ENCODE measurements around the gene GNPTG. TPM values are rescaled to one million over a fixed set of nuclear protein-coding genes. Genes with fewer than 3 reads are reported as not detected.

The GNPTG gene
- total and polyA plus RNA-seq, 5 donors from 2014 or later: 43.2 to 51.3 (median 44.5) TPM

DNA sequence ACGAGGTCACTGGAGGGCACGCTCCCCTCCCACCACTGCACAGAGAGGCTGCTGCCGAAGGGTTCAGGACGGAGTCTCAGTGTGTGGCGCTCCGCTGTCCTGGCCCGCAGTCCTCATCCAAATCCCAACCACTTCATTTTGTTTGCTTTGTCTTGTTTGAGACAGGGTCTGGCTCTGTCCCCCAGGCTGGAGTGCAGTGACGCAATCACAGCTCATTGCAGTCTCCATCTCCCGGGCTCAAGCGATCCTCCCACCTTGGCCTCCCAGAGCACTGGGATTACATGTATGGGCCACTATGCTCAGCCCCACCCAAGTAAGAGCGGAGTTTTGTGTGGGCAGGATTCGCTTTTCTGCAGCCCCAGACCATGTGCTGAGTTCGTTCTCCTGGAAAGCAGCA lies 50.0 kb downstream of the GNPTG start:
- Histone ChIP-seq H3K4me1 (ENCODE audit: control insufficient read depth, insufficient read depth, low read length, poor library complexity, severe bottlenecking) (no peaks in the 10 kb centered on the region), H3K36me3 (ENCODE audit: control insufficient read depth, insufficient read depth, low read length) (peaks cover 62% of the 10 kb centered on the region), H3K4me3 (ENCODE audit: low read depth, low read length) (no peak overlapping the region), H3K27ac (ENCODE audit: insufficient read depth, low read length, poor library complexity, severe bottlenecking) (no peak overlapping the region), H3K9me3 (ENCODE audit: control insufficient read depth in 2 of 2, low read length in 2 of 2) (no peaks in the 10 kb centered on the region), H3K27me3 (ENCODE audit: control insufficient read depth, insufficient read depth, low read length) (no peaks in the 10 kb centered on the region)
- Mint-ChIP-seq H3K27ac (no peak overlapping the region), H3K27me3 (no peaks in the 10 kb centered on the region), H3K4me3 (peak overlapping the region in 1 of 4 donors; percentile 40), H3K9me3 (peaks cover 0 to 1% (median 0%) of the 10 kb centered on the region in 7 donors), H3K36me3 (peaks cover 16% of the 10 kb centered on the region), H3K4me1 (peaks cover 0 to 20% (median 4%) of the 10 kb centered on the region in 4 donors)
- no peak for ATAC-seq (ENCODE audit: low read depth in 2 of 2)
- DNase-seq: no peak

DNA sequence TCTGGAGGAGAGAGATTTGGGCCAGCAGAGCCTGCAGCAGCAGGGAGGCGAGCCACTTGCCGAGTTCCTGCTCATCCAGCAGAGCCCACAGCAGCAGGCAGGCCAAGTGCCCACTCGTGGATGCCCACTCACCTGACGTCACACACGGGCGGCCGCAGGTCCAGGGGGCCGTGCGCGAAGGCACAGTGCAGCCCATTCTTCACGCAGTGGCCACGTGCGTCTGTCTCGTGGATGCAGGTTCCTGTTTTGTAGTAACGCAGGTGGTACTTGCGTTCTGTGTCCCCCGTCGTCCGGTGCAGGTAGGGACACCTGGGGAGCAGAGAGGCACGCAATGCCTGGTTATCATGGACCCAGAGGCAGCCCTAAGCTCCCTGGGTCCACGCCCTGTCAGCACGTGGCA lies 51.3 kb downstream of the GNPTG start:
- Mint-ChIP-seq H3K4me1 (peaks cover 0 to 30% (median 6%) of the 10 kb centered on the region in 4 donors), H3K27me3 (no peaks in the 10 kb centered on the region), H3K36me3 (peaks cover 14% of the 10 kb centered on the region), H3K4me3 (no peak overlapping the region), H3K9me3 (peaks cover 0 to 1% (median 0%) of the 10 kb centered on the region in 7 donors), H3K27ac (no peak overlapping the region)
- no peak overlapping the region for H3K4me3 ChIP-seq (ENCODE audit: low read depth, low read length)
- H3K27ac ChIP-seq (ENCODE audit: insufficient read depth, low read length, poor library complexity, severe bottlenecking): no peak overlapping the region
- H3K4me1 ChIP-seq (ENCODE audit: control insufficient read depth, insufficient read depth, low read length, poor library complexity, severe bottlenecking): peaks cover 4% of the 10 kb centered on the region
- H3K9me3 ChIP-seq (ENCODE audit: control insufficient read depth in 2 of 2, low read length in 2 of 2): no peaks in the 10 kb centered on the region
- H3K36me3 ChIP-seq (ENCODE audit: control insufficient read depth, insufficient read depth, low read length): peaks cover 59% of the 10 kb centered on the region
- DNase-seq (no peak), ATAC-seq (ENCODE audit: low read depth in 2 of 2) (no peak)
- H3K27me3 ChIP-seq (ENCODE audit: control insufficient read depth, insufficient read depth, low read length): no peaks in the 10 kb centered on the region

DNA sequence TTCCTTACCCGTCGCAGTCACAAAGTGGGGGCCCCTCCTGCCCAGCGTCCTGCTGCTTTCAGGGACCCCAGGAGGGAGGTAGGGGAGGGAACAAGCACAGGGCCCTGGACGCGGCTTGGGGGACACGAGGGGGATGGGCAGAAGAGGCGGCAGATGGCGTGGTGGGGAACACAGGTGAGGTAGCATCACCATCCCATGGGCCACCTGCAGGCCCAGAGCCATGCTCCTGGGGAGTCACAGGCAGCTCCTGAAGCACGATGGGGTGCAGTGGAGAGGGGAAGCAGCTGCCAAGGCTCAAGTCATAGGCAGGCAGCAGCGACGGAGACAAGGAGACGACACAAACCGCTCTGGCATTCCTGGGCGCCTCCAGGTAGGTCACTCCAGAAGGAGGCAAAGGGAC lies 52.0 kb downstream of the GNPTG start:
- H3K4me1 Mint-ChIP-seq: peaks cover 0 to 34% (median 8%) of the 10 kb centered on the region in 4 donors
- no peak overlapping the region for H3K27ac Mint-ChIP-seq
- no peak for ATAC-seq (ENCODE audit: low read depth in 2 of 2)
- H3K36me3 Mint-ChIP-seq: peaks cover 10% of the 10 kb centered on the region
- H3K27me3 Mint-ChIP-seq: no peaks in the 10 kb centered on the region
- Histone ChIP-seq H3K4me3 (ENCODE audit: low read depth, low read length) (no peak overlapping the region), H3K27ac (ENCODE audit: insufficient read depth, low read length, poor library complexity, severe bottlenecking) (no peak overlapping the region), H3K27me3 (ENCODE audit: control insufficient read depth, insufficient read depth, low read length) (no peaks in the 10 kb centered on the region), H3K4me1 (ENCODE audit: control insufficient read depth, insufficient read depth, low read length, poor library complexity, severe bottlenecking) (peaks cover 10% of the 10 kb centered on the region), H3K9me3 (ENCODE audit: control insufficient read depth in 2 of 2, low read length in 2 of 2) (no peaks in the 10 kb centered on the region), H3K36me3 (ENCODE audit: control insufficient read depth, insufficient read depth, low read length) (peaks cover 58% of the 10 kb centered on the region)
- H3K9me3 Mint-ChIP-seq: peaks cover 0 to 1% (median 0%) of the 10 kb centered on the region in 7 donors
- no peak for DNase-seq
- no peak overlapping the region for H3K4me3 Mint-ChIP-seq

DNA sequence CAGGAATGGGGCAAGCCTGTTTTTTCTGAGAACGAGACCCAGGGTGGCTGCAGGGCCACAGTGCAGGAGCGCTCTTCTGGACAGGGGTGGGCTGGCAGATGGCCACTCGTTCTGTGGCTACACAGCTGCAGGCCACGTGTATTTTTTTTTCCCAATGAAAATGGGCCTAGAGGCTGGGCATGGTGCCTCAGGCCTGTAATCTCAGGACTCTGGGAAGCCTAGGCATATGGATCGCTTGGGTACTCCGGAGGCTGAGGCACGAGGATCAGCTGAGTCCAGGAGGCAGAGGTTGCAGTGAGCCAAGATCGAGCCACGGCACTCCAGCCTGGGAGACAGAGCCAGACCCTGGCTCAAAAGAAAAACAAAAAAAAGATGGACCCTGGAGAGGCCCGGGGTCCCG lies 56.0 kb downstream of the GNPTG start:
- Mint-ChIP-seq H3K27me3 (no peaks in the 10 kb centered on the region), H3K4me1 (peaks cover 5 to 58% (median 22%) of the 10 kb centered on the region in 4 donors), H3K9me3 (no peaks in the 10 kb centered on the region), H3K36me3 (peaks cover 4% of the 10 kb centered on the region), H3K27ac (peak overlapping the region in 1 of 3 donors; percentile 73), H3K4me3 (peak overlapping the region; percentile 62 to 82 (median 74))
- H3K27me3 ChIP-seq (ENCODE audit: control insufficient read depth, insufficient read depth, low read length): no peaks in the 10 kb centered on the region
- H3K27ac ChIP-seq (ENCODE audit: insufficient read depth, low read length, poor library complexity, severe bottlenecking): peak overlapping the region; percentile 62
- DNase-seq: no peak
- peaks cover 18% of the 10 kb centered on the region for H3K4me1 ChIP-seq (ENCODE audit: control insufficient read depth, insufficient read depth, low read length, poor library complexity, severe bottlenecking)
- H3K9me3 ChIP-seq (ENCODE audit: control insufficient read depth in 2 of 2, low read length in 2 of 2): no peaks in the 10 kb centered on the region
- ATAC-seq (ENCODE audit: low read depth in 2 of 2): no peak
- H3K4me3 ChIP-seq (ENCODE audit: low read depth, low read length): no peak overlapping the region
- peaks cover 41% of the 10 kb centered on the region for H3K36me3 ChIP-seq (ENCODE audit: control insufficient read depth, insufficient read depth, low read length)

DNA sequence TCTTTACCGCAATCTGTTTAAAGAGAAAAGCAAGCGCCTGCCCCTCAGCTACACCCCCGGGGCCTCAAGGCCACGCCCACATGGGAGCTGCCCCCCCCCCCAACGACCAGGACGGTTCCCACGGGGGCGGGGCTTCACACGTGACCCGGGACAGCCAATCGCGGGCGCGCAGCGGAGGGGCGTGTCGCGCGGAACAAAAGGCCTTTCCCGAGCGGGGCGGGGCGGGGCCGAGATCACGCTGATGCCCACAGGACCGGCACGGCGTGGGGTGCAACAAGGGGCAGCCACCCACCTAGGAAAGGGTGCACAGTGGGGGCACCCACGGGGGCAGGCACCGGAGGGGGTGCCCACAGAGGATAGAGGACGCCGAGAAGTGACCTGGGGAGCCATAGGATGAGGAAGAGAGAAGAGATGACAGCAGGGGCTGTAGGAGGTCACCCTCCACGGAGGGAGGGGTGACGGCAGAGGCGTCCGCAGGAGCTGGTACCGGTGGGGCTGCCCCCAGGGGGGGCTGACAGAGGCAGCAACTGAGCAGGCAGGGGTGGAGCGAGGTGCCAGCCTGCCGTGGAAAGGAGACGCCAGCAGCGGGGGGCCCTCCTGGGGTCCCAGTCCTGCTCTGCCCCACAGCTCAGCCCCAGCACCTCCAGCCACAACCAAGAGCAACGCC lies 56.6 kb downstream of the GNPTG start:
- no peaks in the 10 kb centered on the region for H3K27me3 Mint-ChIP-seq
- no peaks in the 10 kb centered on the region for H3K9me3 Mint-ChIP-seq
- peak overlapping the region in 2 of 3 donors; percentile 56 to 76 for H3K27ac Mint-ChIP-seq
- peaks cover 23% of the 10 kb centered on the region for H3K4me1 ChIP-seq (ENCODE audit: control insufficient read depth, insufficient read depth, low read length, poor library complexity, severe bottlenecking)
- peaks cover 37% of the 10 kb centered on the region for H3K36me3 ChIP-seq (ENCODE audit: control insufficient read depth, insufficient read depth, low read length)
- peaks cover 4% of the 10 kb centered on the region for H3K36me3 Mint-ChIP-seq
- no peaks in the 10 kb centered on the region for H3K9me3 ChIP-seq (ENCODE audit: control insufficient read depth in 2 of 2, low read length in 2 of 2)
- ATAC-seq (ENCODE audit: low read depth in 2 of 2) (peak; percentile 87 to 93), DNase-seq (peak; percentile 91 to 92 (median 92))
- peak overlapping the region; percentile 62 to 82 (median 74) for H3K4me3 Mint-ChIP-seq
- H3K4me3 ChIP-seq (ENCODE audit: low read depth, low read length): peak overlapping the region; percentile 51
- no peaks in the 10 kb centered on the region for H3K27me3 ChIP-seq (ENCODE audit: control insufficient read depth, insufficient read depth, low read length)
- peaks cover 5 to 60% (median 22%) of the 10 kb centered on the region in 4 donors for H3K4me1 Mint-ChIP-seq
- peak overlapping the region; percentile 63 for H3K27ac ChIP-seq (ENCODE audit: insufficient read depth, low read length, poor library complexity, severe bottlenecking)

DNA sequence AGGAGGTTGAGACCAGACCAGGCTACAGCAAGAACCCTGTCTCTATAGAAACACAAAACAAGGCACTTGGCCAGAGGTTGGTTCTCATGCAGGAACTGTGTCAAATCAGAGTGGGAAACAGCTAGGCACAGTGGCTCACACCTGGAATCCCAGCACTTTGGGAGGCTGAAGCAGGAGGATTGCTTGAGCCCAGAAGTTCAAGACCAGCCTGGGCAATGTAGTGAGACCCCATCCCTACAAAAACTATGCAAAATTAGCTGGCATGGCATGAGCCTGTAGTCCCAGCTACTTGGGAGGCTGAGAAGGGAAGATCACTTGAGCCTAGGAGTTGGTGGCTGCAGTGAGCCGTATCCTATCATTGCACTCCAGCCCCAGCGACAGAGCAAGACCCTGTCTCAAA lies 61.1 kb downstream of the GNPTG start:
- ATAC-seq (ENCODE audit: low read depth in 2 of 2): no peak
- Mint-ChIP-seq H3K27ac (peak overlapping the region in 2 of 3 donors; percentile 77 to 88), H3K9me3 (no peaks in the 10 kb centered on the region), H3K4me3 (peak overlapping the region; percentile 73 to 90 (median 88)), H3K4me1 (peaks cover 5 to 53% (median 25%) of the 10 kb centered on the region in 4 donors), H3K36me3 (peaks cover 4% of the 10 kb centered on the region), H3K27me3 (no peaks in the 10 kb centered on the region)
- Histone ChIP-seq H3K9me3 (ENCODE audit: control insufficient read depth in 2 of 2, low read length in 2 of 2) (no peaks in the 10 kb centered on the region), H3K36me3 (ENCODE audit: control insufficient read depth, insufficient read depth, low read length) (peaks cover 15% of the 10 kb centered on the region), H3K4me3 (ENCODE audit: low read depth, low read length) (no peak overlapping the region), H3K4me1 (ENCODE audit: control insufficient read depth, insufficient read depth, low read length, poor library complexity, severe bottlenecking) (peaks cover 32% of the 10 kb centered on the region), H3K27me3 (ENCODE audit: control insufficient read depth, insufficient read depth, low read length) (no peaks in the 10 kb centered on the region), H3K27ac (ENCODE audit: insufficient read depth, low read length, poor library complexity, severe bottlenecking) (no peak overlapping the region)
- DNase-seq: no peak

Other genes starting within 250 kb of the GNPTG start
- 4.2 TPM for gene CACNA1H, start 198.8 kb upstream of the GNPTG start, total RNA-seq
- under 1 TPM in 3 of 4 donors, not detected in 1; 0.37 to 0.63 (median 0.38) TPM for gene CACNA1H, start 198.8 kb upstream of the GNPTG start, polyA plus RNA-seq
- gene TPSG1, start 126.7 kb upstream of the GNPTG start, total RNA-seq: not detected
- gene TPSG1, start 126.7 kb upstream of the GNPTG start, polyA plus RNA-seq: not detected
- gene TPSB2, start 121.7 kb upstream of the GNPTG start, total RNA-seq: not detected
- gene TPSB2, start 121.7 kb upstream of the GNPTG start, polyA plus RNA-seq: not detected
- gene TPSAB1, start 111.2 kb upstream of the GNPTG start, total RNA-seq: not detected
- gene TPSAB1, start 111.2 kb upstream of the GNPTG start, polyA plus RNA-seq: not detected
- not detected for gene TPSD1, start 95.9 kb upstream of the GNPTG start, total RNA-seq
- not detected for gene TPSD1, start 95.9 kb upstream of the GNPTG start, polyA plus RNA-seq
- 205 TPM for gene UBE2I, start 42.3 kb upstream of the GNPTG start, total RNA-seq
- gene UBE2I, start 42.3 kb upstream of the GNPTG start, polyA plus RNA-seq: 100 to 1,000 TPM in 1 of 4 donors, 10 to 100 TPM in 3; 75.5 to 124 (median 89.6) TPM
- gene BAIAP3, start 18.3 kb upstream of the GNPTG start, total RNA-seq: 3.1 TPM
- gene BAIAP3, start 18.3 kb upstream of the GNPTG start, polyA plus RNA-seq: under 1 TPM; 0.11 to 0.79 (median 0.27) TPM
- 31.5 TPM for gene TSR3, start 53 bp upstream of the GNPTG start, total RNA-seq
- 100 to 1,000 TPM in 1 of 4 donors, 10 to 100 TPM in 3; 81.1 to 103 (median 94.1) TPM for gene TSR3, start 53 bp upstream of the GNPTG start, polyA plus RNA-seq
- 94.3 TPM for gene UNKL, start 62.8 kb downstream of the GNPTG start, total RNA-seq
- 1 to 10 TPM; 6.3 to 9.6 (median 8.1) TPM for gene UNKL, start 62.8 kb downstream of the GNPTG start, polyA plus RNA-seq
- 6.6 TPM for gene UQCC4, start 68.8 kb downstream of the GNPTG start, total RNA-seq
- 10 to 100 TPM; 35.0 to 39.6 (median 36.8) TPM for gene UQCC4, start 68.8 kb downstream of the GNPTG start, polyA plus RNA-seq
- not detected for gene PERCC1, start 79.1 kb downstream of the GNPTG start, total RNA-seq
- gene PERCC1, start 79.1 kb downstream of the GNPTG start, polyA plus RNA-seq: not detected
- 2.6 TPM for gene CCDC154, start 92.6 kb downstream of the GNPTG start, total RNA-seq
- gene CCDC154, start 92.6 kb downstream of the GNPTG start, polyA plus RNA-seq: not detected
- 104 TPM for gene CLCN7, start 123.1 kb downstream of the GNPTG start, total RNA-seq
- 10 to 100 TPM; 22.0 to 24.9 (median 23.5) TPM for gene CLCN7, start 123.1 kb downstream of the GNPTG start, polyA plus RNA-seq
- not detected for gene PTX4, start 137.0 kb downstream of the GNPTG start, total RNA-seq
- gene PTX4, start 137.0 kb downstream of the GNPTG start, polyA plus RNA-seq: not detected
- 27.4 TPM for gene TELO2, start 141.4 kb downstream of the GNPTG start, total RNA-seq
- gene TELO2, start 141.4 kb downstream of the GNPTG start, polyA plus RNA-seq: 10 to 100 TPM in 3 of 4 donors, 1 to 10 TPM in 1; 9.1 to 15.2 (median 11.6) TPM
- gene TMEM204, start 181.7 kb downstream of the GNPTG start, total RNA-seq: 25.8 TPM
- gene TMEM204, start 181.7 kb downstream of the GNPTG start, polyA plus RNA-seq: 10 to 100 TPM; 59.8 to 97.4 (median 69.1) TPM